ENCODE data around the gene CARD9.

CARD9 gene

GRCh38 chr9:136355616-136356557 lies 17.6 kb downstream of the CARD9 start:
- no peak overlapping the region for H2BK5ac ChIP-seq (ENCODE audit: low read length)
- no peak overlapping the region for H2BK120ac ChIP-seq (ENCODE audit: low read depth, low read length)
- H3K9me3 ChIP-seq (replicated peaks in 1 of 2; ENCODE audit: control insufficient read depth in 2 of 2, insufficient read depth in 1 of 2, low read depth in 1 of 2, low read length in 2 of 2): no peaks in the 10 kb centered on the region
- peaks cover 6 to 31% of the 10 kb centered on the region in 2 donors for H3K36me3 ChIP-seq (replicated peaks in 1 of 2; ENCODE audit: control insufficient read depth in 2 of 2, insufficient read depth in 2 of 2, low read length in 2 of 2)
- no peak overlapping the region for H2BK15ac ChIP-seq (ENCODE audit: low read length)
- no peak overlapping the region for H3K18ac ChIP-seq (ENCODE audit: low read length)
- H3K4me3 ChIP-seq (ENCODE audit: low read length in 2 of 2): no peak overlapping the region
- H2AK5ac ChIP-seq (ENCODE audit: low read depth, low read length): no peak overlapping the region
- H3K4me1 ChIP-seq (ENCODE audit: control insufficient read depth in 2 of 2, insufficient read depth in 1 of 2, low read depth in 1 of 2, low read length in 2 of 2): no peaks in the 10 kb centered on the region
- WGBS, 2 donors (ENCODE audit: extremely low coverage in 2 of 2, insufficient read length in 2 of 2, insufficient replicate concordance in 1 of 2): no CpG with 5 or more reads among the region's 54 CpGs
- DNase-seq (ENCODE audit: low spot score): no peak
- peak overlapping the region; percentile 70 for H3K9ac ChIP-seq (ENCODE audit: low read depth, low read length, poor library complexity)
- H2BK12ac ChIP-seq (ENCODE audit: low read length): no peak overlapping the region
- no peaks in the 10 kb centered on the region for H3K27me3 ChIP-seq (ENCODE audit: control insufficient read depth in 3 of 3, insufficient read depth in 3 of 3, low read depth in 1 of 3, low read length in 3 of 3)
- no peak overlapping the region for H4K91ac ChIP-seq (ENCODE audit: low read depth, low read length, poor library complexity)
- H3K4me2 ChIP-seq (ENCODE audit: insufficient read depth, low read length, poor library complexity, severe bottlenecking): no peak overlapping the region
- H3K23ac ChIP-seq (ENCODE audit: low read depth, low read length, poor library complexity): peak overlapping the region; percentile 85
- peak overlapping the region; percentile 17 for H4K8ac ChIP-seq (ENCODE audit: low read depth, low read length)
- H2AFZ ChIP-seq (ENCODE audit: low read length): no peak overlapping the region
- H3K27ac ChIP-seq (replicated peaks; ENCODE audit: low read length): no peak overlapping the region
- peaks cover 9% of the 10 kb centered on the region for H3K79me1 ChIP-seq (ENCODE audit: low read depth, low read length)
- H3K4ac ChIP-seq (ENCODE audit: low read length): no peak overlapping the region
- peak overlapping the region; percentile 56 for H3K14ac ChIP-seq (ENCODE audit: low read length)

GRCh38 chr9:136354592-136355085 lies 18.8 kb downstream of the CARD9 start:
- no peak overlapping the region for H2AFZ ChIP-seq (ENCODE audit: low read length)
- H3K4me3 ChIP-seq (ENCODE audit: low read length in 2 of 2): peak overlapping the region in 1 of 2 donors; percentile 10
- H3K4me1 ChIP-seq (ENCODE audit: control insufficient read depth in 2 of 2, insufficient read depth in 1 of 2, low read depth in 1 of 2, low read length in 2 of 2): no peaks in the 10 kb centered on the region
- WGBS, 2 donors (ENCODE audit: extremely low coverage in 2 of 2, insufficient read length in 2 of 2, insufficient replicate concordance in 1 of 2): no CpG with 5 or more reads among the region's 17 CpGs
- H3K9me3 ChIP-seq (replicated peaks in 1 of 2; ENCODE audit: control insufficient read depth in 2 of 2, insufficient read depth in 1 of 2, low read depth in 1 of 2, low read length in 2 of 2): no peaks in the 10 kb centered on the region
- no peak overlapping the region for H3K4ac ChIP-seq (ENCODE audit: low read length)
- no peak overlapping the region for H3K27ac ChIP-seq (replicated peaks; ENCODE audit: low read length)
- no peak overlapping the region for H3K9ac ChIP-seq (ENCODE audit: low read depth, low read length, poor library complexity)
- DNase-seq (ENCODE audit: low spot score): no peak
- H3K14ac ChIP-seq (ENCODE audit: low read length): peak overlapping the region; percentile 21
- no peak overlapping the region for H3K4me2 ChIP-seq (ENCODE audit: insufficient read depth, low read length, poor library complexity, severe bottlenecking)
- peaks cover 7 to 29% of the 10 kb centered on the region in 2 donors for H3K36me3 ChIP-seq (replicated peaks in 1 of 2; ENCODE audit: control insufficient read depth in 2 of 2, insufficient read depth in 2 of 2, low read length in 2 of 2)
- no peak overlapping the region for H2BK120ac ChIP-seq (ENCODE audit: low read depth, low read length)
- peak overlapping the region; percentile 55 for H3K23ac ChIP-seq (ENCODE audit: low read depth, low read length, poor library complexity)
- no peak overlapping the region for H4K91ac ChIP-seq (ENCODE audit: low read depth, low read length, poor library complexity)
- no peaks in the 10 kb centered on the region for H3K27me3 ChIP-seq (ENCODE audit: control insufficient read depth in 3 of 3, insufficient read depth in 3 of 3, low read depth in 1 of 3, low read length in 3 of 3)
- no peak overlapping the region for H4K8ac ChIP-seq (ENCODE audit: low read depth, low read length)
- peak overlapping the region; percentile 28 for H3K18ac ChIP-seq (ENCODE audit: low read length)
- H2BK5ac ChIP-seq (ENCODE audit: low read length): no peak overlapping the region
- no peak overlapping the region for H2AK5ac ChIP-seq (ENCODE audit: low read depth, low read length)
- H2BK12ac ChIP-seq (ENCODE audit: low read length): peak overlapping the region; percentile 22
- no peak overlapping the region for H2BK15ac ChIP-seq (ENCODE audit: low read length)
- H3K79me1 ChIP-seq (ENCODE audit: low read depth, low read length): peaks cover 7% of the 10 kb centered on the region

DNA sequence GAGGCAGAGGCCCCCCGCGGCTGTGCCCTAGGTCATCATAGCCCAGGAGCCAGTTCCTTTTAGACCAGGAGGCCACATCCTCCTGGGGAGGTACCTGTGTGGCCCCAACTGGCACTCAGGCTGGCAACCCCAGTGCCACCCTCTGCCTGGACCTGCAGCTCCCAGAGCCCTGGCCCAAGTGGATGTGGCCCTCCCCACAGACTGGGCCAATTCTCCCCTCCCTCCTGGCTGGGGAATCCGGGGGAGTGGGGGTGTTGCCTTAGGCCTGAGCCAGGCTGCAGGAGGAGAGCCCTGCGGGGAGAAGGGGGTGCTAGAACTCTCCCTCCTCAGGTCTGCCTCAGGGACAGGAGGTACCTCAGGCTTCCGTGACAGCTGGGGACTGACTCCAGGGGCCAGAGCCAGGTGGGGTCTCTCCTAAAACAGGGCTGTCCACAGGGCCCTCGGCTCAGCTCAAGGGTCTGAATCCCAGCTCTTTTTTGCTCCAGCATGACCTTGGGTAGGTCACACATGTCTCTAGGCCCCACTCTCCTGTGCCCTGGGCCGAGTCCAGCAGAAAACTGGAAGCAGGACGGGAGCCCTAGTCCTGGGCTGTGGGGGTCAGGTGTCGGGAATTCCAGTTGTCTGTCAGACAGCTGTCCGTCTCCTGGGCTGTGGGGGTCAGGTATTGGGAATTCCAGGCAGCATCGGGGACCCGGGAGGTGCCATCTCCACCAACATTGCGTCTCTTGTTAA lies 19.5 kb downstream of the CARD9 start:
- peak overlapping the region; percentile 73 for H3K23ac ChIP-seq (ENCODE audit: low read depth, low read length, poor library complexity)
- H2BK5ac ChIP-seq (ENCODE audit: low read length): no peak overlapping the region
- peaks cover 8 to 25% of the 10 kb centered on the region in 2 donors for H3K36me3 ChIP-seq (replicated peaks in 1 of 2; ENCODE audit: control insufficient read depth in 2 of 2, insufficient read depth in 2 of 2, low read length in 2 of 2)
- WGBS, 2 donors (ENCODE audit: extremely low coverage in 2 of 2, insufficient read length in 2 of 2, insufficient replicate concordance in 1 of 2): no CpG with 5 or more reads among the region's 13 CpGs
- H2BK120ac ChIP-seq (ENCODE audit: low read depth, low read length): peak overlapping the region; percentile 47
- peaks cover 7% of the 10 kb centered on the region for H3K79me1 ChIP-seq (ENCODE audit: low read depth, low read length)
- no peak overlapping the region for H3K4me3 ChIP-seq (ENCODE audit: low read length in 2 of 2)
- H3K9me3 ChIP-seq (replicated peaks in 1 of 2; ENCODE audit: control insufficient read depth in 2 of 2, insufficient read depth in 1 of 2, low read depth in 1 of 2, low read length in 2 of 2): no peaks in the 10 kb centered on the region
- peak overlapping the region; percentile 71 for H3K18ac ChIP-seq (ENCODE audit: low read length)
- H3K27ac ChIP-seq (replicated peaks; ENCODE audit: low read length): no peak overlapping the region
- H2AK5ac ChIP-seq (ENCODE audit: low read depth, low read length): no peak overlapping the region
- no peak overlapping the region for H3K14ac ChIP-seq (ENCODE audit: low read length)
- H2AFZ ChIP-seq (ENCODE audit: low read length): no peak overlapping the region
- H3K9ac ChIP-seq (ENCODE audit: low read depth, low read length, poor library complexity): no peak overlapping the region
- no peaks in the 10 kb centered on the region for H3K27me3 ChIP-seq (ENCODE audit: control insufficient read depth in 3 of 3, insufficient read depth in 3 of 3, low read depth in 1 of 3, low read length in 3 of 3)
- H2BK15ac ChIP-seq (ENCODE audit: low read length): no peak overlapping the region
- H4K8ac ChIP-seq (ENCODE audit: low read depth, low read length): no peak overlapping the region
- H3K4me1 ChIP-seq (ENCODE audit: control insufficient read depth in 2 of 2, insufficient read depth in 1 of 2, low read depth in 1 of 2, low read length in 2 of 2): no peaks in the 10 kb centered on the region
- no peak overlapping the region for H4K91ac ChIP-seq (ENCODE audit: low read depth, low read length, poor library complexity)
- no peak overlapping the region for H3K4ac ChIP-seq (ENCODE audit: low read length)
- no peak overlapping the region for H2BK12ac ChIP-seq (ENCODE audit: low read length)
- DNase-seq (ENCODE audit: low spot score): no peak
- H3K4me2 ChIP-seq (ENCODE audit: insufficient read depth, low read length, poor library complexity, severe bottlenecking): no peak overlapping the region

DNA sequence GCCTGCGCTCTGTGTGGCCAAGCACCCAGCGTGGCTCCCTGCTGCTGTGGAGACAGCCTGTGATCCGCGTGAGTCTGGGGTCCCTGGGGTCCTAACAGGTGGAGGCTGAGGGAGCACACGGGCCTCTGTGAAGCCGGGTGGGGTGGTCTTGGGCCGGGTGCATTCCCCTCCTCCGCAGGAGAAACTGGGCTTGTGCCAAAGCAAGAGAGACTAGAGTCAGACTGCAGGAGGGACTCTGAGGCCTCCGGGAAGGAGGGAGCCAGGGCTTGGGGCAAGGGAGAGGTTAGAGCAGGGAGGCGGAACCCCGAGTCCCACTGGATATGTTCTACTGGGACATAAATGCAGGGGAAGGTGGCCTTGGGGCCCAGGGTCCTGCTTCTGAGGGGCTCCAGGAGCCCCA lies 20.4 kb downstream of the CARD9 start:
- WGBS, 2 donors (ENCODE audit: extremely low coverage in 2 of 2, insufficient read length in 2 of 2, insufficient replicate concordance in 1 of 2): no CpG with 5 or more reads among the region's 11 CpGs
- Histone ChIP-seq H3K4ac (ENCODE audit: low read length) (no peak overlapping the region), H2BK12ac (ENCODE audit: low read length) (peak overlapping the region; percentile 58)

More for the DNA sequence above, 20.4 kb downstream of the CARD9 start:
- H2BK120ac ChIP-seq (ENCODE audit: low read depth, low read length): no peak overlapping the region
- no peak overlapping the region for H3K4me2 ChIP-seq (ENCODE audit: insufficient read depth, low read length, poor library complexity, severe bottlenecking)
- H3K9ac ChIP-seq (ENCODE audit: low read depth, low read length, poor library complexity): no peak overlapping the region
- no peak overlapping the region for H3K18ac ChIP-seq (ENCODE audit: low read length)
- H3K4me3 ChIP-seq (ENCODE audit: low read length in 2 of 2): no peak overlapping the region
- no peak overlapping the region for H3K27ac ChIP-seq (replicated peaks; ENCODE audit: low read length)
- peak overlapping the region; percentile 91 for H3K23ac ChIP-seq (ENCODE audit: low read depth, low read length, poor library complexity)
- H2BK15ac ChIP-seq (ENCODE audit: low read length): no peak overlapping the region
- no peak overlapping the region for H2AK5ac ChIP-seq (ENCODE audit: low read depth, low read length)
- peaks cover 7 to 26% of the 10 kb centered on the region in 2 donors for H3K36me3 ChIP-seq (replicated peaks in 1 of 2; ENCODE audit: control insufficient read depth in 2 of 2, insufficient read depth in 2 of 2, low read length in 2 of 2)
- no peak overlapping the region for H4K8ac ChIP-seq (ENCODE audit: low read depth, low read length)
- H3K27me3 ChIP-seq (ENCODE audit: control insufficient read depth in 3 of 3, insufficient read depth in 3 of 3, low read depth in 1 of 3, low read length in 3 of 3): no peaks in the 10 kb centered on the region
- no peak for DNase-seq (ENCODE audit: low spot score)
- H3K14ac ChIP-seq (ENCODE audit: low read length): peak overlapping the region; percentile 71
- no peak overlapping the region for H2BK5ac ChIP-seq (ENCODE audit: low read length)
- no peak overlapping the region for H2AFZ ChIP-seq (ENCODE audit: low read length)
- no peak overlapping the region for H4K91ac ChIP-seq (ENCODE audit: low read depth, low read length, poor library complexity)
- H3K79me1 ChIP-seq (ENCODE audit: low read depth, low read length): peaks cover 8% of the 10 kb centered on the region
- H3K9me3 ChIP-seq (replicated peaks in 1 of 2; ENCODE audit: control insufficient read depth in 2 of 2, insufficient read depth in 1 of 2, low read depth in 1 of 2, low read length in 2 of 2): no peaks in the 10 kb centered on the region
- no peaks in the 10 kb centered on the region for H3K4me1 ChIP-seq (ENCODE audit: control insufficient read depth in 2 of 2, insufficient read depth in 1 of 2, low read depth in 1 of 2, low read length in 2 of 2)
